GM12874 (cell line): ENCODE data around the gene CD99L2.

ENCODE experiments used
- TF ChIP-seq, protein P1 (sequence below): IDR thresholded peaks from 2 replicates; pipeline ENCODE4 v1.5.1; 2011; ENCODE audit warnings: low read depth, mild to moderate bottlenecking, control low read depth, low read length, moderate library complexity; ENCODE audit not compliant: insufficient read depth

The CD99L2 gene, protein sequence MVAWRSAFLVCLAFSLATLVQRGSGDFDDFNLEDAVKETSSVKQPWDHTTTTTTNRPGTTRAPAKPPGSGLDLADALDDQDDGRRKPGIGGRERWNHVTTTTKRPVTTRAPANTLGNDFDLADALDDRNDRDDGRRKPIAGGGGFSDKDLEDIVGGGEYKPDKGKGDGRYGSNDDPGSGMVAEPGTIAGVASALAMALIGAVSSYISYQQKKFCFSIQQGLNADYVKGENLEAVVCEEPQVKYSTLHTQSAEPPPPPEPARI

DNA sequence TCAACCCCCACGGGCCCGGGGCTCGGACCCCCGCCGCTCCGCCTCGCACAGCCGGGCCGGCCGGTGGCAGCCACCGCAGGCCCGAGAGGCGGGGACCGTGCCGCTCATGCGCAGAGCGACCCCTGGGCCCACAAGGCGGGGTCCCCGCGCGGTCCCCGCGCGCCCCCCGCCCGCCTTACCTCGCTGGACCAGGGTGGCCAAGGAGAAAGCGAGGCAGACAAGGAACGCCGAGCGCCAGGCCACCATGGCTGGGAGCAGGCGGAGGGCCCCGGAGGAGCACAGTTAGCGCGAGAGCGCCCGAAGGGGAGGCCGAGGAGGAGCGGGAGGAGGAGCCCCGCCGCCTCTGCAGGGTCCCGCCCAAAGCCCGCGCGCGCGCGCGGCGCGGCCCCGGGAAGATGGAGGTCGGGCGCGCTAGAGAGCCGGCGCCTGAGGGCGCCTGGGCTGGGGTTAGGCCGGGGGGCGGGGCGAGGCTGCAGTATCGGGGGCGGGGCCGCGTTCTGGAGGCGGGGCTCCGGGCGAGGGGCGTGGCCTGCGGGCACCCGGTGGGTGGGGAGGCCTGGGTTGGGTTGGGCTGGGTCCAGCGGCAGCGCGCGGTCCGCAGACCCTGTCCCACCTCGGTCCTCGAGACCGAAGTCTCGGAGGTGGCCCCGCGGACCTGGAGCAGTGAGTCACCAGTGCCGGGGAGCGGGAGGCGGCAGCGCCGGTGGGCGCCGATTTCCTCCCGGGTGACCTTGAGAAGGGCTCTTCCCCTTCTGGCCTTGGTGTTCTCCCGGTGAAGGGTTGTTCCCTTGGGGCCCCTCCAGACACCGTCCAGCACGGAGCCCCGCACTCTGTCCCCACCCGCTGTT lies at the start of gene CD99L2:
Gene CD99L2, minus strand, starts transcription at position 326 of the 848 bp plus-strand sequence. Its CDS starts 80 bp downstream, at position 246.
- TF ChIP-seq, protein P1, sequence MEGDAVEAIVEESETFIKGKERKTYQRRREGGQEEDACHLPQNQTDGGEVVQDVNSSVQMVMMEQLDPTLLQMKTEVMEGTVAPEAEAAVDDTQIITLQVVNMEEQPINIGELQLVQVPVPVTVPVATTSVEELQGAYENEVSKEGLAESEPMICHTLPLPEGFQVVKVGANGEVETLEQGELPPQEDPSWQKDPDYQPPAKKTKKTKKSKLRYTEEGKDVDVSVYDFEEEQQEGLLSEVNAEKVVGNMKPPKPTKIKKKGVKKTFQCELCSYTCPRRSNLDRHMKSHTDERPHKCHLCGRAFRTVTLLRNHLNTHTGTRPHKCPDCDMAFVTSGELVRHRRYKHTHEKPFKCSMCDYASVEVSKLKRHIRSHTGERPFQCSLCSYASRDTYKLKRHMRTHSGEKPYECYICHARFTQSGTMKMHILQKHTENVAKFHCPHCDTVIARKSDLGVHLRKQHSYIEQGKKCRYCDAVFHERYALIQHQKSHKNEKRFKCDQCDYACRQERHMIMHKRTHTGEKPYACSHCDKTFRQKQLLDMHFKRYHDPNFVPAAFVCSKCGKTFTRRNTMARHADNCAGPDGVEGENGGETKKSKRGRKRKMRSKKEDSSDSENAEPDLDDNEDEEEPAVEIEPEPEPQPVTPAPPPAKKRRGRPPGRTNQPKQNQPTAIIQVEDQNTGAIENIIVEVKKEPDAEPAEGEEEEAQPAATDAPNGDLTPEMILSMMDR: no peak

DNA sequence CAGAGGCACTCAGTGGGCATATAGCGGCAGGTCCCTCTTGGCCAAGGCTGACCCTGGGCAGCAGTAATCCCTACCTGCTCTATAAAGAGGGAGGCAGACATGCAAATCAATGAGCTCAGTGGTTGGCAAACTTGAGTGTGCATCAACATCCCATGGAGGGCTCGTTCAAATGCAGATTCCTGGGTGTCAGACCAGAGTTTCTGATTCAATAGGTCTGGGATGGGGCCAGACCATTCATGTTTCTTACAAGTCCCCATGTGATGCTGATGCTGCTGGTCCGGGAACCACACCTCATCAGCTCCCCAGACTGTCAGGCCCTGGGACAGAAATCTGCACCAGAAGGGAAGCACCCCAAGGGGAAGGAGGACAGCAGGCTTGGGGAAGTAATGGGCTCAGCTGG lies 45.8 kb upstream of the CD99L2 start:
- TF ChIP-seq, protein P1: no peak

DNA sequence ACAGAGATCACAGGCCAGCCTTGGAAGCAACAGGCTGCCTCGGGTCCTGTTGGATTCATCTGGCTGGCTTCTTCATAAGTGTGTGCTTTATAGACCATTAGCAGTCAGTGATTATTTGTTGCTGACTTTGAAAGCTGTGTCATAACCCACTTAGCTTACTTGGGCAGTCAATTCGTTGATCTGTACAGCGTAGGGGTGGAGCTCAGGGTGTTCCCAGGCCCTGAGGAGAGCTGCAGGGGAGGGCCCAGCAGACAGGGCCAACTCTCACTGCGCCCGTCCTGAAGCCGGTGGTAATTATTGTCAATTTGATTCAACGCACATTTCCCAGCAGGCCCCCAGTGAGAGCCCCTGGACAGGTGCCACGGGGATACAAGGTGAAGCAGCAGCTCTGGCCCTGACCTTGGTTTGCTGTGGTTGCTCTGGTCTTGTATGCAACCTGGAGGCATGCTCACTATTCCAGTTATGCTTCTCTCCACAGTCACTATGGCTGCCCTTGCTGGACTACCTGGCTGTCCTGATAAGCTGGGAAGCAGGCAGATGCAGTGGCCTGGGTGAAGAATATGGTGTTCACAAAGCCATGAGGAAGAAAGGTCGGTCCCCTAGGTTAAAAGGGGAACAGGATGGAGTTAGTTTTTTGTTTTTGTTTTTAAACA lies 44.6 kb upstream of the CD99L2 start:
- TF ChIP-seq, protein P1: no peak

DNA sequence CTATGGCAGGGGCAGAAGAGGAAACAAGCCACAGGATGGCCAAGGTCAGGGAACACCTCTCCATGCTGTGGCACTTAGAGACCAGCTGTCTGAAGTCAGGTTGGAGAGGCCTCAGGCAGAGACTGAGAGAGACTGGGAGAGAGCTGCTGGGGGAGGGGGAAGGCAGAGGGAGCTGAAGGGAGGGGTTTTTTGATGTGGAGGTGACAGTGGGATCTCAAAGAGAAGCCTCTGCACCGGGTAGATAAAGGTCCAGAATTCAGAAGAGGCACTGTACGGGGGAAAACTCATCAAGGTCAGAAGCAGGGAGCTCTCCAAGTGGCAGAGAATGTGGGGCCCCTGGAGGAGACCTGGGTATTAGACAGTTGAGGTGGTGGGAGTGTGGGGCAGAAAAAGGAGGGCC lies 43.1 kb upstream of the CD99L2 start:
- TF ChIP-seq, protein P1: no peak

DNA sequence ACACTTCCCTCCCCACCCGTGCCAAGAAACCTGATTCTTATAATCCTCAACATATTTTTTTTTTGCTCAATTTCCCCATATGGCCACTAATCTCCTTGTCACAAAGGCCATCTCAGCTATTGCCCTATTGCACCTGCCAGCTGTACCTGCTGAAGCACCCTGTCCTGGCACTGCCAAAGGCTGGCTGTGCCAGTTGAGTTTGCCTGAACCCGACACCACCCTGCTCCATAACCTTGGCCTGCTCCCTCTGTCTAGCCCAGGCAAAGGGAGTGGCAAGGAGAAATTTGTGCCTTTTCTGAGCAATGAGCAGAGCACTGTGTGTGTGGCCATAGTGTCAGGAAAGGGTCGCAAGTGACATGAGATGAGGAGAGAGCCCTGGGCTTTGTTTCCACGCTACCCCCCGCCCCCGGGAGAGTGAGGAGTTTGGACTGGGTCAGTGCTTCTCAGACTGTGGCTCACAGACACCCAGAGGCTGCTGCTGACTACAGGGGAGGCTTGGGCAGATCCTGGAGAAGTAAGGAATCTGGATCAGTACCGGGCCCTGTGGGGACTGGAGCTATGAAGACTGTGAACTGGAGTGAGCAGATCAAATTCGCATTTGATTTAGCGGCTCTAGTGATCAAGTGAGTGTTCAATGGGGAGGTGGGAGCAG lies 42.5 kb upstream of the CD99L2 start:
- TF ChIP-seq, protein P1: no peak

DNA sequence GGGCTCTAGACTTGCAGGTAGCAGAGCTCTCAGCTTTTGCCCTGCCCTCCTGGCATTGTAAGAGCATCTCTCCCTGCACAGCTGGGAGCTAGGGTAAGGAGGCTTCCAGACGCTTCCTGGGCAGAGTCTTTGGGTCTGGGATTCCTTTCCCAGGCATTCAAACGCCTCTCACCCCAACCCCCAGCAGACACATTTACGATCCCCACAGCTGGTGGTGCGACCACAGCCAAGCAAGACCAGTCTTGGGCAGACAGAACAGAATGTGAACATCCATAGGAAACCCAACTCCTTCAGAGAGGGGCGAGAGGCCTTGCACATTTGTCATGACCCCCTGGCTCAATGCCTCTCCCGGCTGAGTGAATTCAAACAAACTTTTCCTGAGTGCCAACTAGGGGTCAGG lies 38.1 kb upstream of the CD99L2 start:
- TF ChIP-seq, protein P1: no peak

DNA sequence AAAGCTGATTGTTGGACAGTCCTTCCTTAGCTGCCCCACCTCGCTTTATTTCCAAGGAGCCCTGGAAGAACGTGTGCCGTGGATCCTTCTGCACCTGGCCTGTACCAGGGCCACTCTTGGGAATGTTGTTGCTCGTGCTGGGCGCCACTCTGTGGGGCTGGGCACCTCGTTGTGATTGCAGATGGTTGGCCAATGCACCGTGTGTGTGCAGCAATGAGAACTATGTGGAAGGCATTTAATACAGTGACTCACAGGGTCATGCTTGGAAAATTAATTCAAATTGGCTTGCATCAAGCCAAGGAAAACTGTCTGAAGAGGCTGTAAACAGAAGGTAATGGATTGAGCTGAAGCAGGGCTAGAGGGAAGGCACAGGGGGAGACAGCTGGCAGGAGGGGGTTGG lies 37.0 kb upstream of the CD99L2 start:
- TF ChIP-seq, protein P1: no peak
